Measurements from ENCODE around the gene TINAGL1. TPM values are rescaled to one million over a fixed set of nuclear protein-coding genes. Genes with fewer than 3 reads are reported as not detected.

The TINAGL1 gene
- total and polyA plus RNA-seq, 2 donors (not counting 1 experiment from before 2014, with no cell fraction given), result 3.0 to 92.5 TPM

- Histone ChIP-seq H3K79me2 (ENCODE audit: control insufficient read depth, insufficient read depth, low read length) (no peaks in the 10 kb centered on the region), H3K27ac (ENCODE audit: insufficient read depth, low read length) (no peak overlapping the region), H3K4me1 (ENCODE audit: control insufficient read depth, extremely low read depth, insufficient read depth, low read length) (peaks cover 2% of the 10 kb centered on the region), H2AFZ (ENCODE audit: low read length) (no peak overlapping the region), H4K20me1 (ENCODE audit: control insufficient read depth, extremely low read depth, insufficient read depth, low read length) (no peaks in the 10 kb centered on the region), H3K36me3 (ENCODE audit: control insufficient read depth, insufficient read depth, low read length) (no peaks in the 10 kb centered on the region), H3K4me2 (ENCODE audit: extremely low read depth, insufficient read depth, low read length) (no peak overlapping the region), H3K9me3 (ENCODE audit: control insufficient read depth, insufficient read depth, low read depth, low read length) (no peaks in the 10 kb centered on the region), H3K9ac (ENCODE audit: insufficient read depth, low read length) (no peak overlapping the region), H3K4me3 (replicated peaks in 1 of 4; ENCODE audit: control extremely low read depth in 1 of 4, insufficient read depth in 1 of 4, low read depth in 3 of 4, low read length in 4 of 4) (no peak overlapping the region), H3K27me3 (ENCODE audit: control insufficient read depth, insufficient read depth, low read length) (no peaks in the 10 kb centered on the region)
- no peak for DNase-seq (ENCODE audit: low read depth in 2 of 2)
- TF ChIP-seq, protein P1, sequence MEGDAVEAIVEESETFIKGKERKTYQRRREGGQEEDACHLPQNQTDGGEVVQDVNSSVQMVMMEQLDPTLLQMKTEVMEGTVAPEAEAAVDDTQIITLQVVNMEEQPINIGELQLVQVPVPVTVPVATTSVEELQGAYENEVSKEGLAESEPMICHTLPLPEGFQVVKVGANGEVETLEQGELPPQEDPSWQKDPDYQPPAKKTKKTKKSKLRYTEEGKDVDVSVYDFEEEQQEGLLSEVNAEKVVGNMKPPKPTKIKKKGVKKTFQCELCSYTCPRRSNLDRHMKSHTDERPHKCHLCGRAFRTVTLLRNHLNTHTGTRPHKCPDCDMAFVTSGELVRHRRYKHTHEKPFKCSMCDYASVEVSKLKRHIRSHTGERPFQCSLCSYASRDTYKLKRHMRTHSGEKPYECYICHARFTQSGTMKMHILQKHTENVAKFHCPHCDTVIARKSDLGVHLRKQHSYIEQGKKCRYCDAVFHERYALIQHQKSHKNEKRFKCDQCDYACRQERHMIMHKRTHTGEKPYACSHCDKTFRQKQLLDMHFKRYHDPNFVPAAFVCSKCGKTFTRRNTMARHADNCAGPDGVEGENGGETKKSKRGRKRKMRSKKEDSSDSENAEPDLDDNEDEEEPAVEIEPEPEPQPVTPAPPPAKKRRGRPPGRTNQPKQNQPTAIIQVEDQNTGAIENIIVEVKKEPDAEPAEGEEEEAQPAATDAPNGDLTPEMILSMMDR (conservative IDR thresholded peaks at IDR 0.05 in 1 of 2, IDR thresholded peaks at IDR 0.05 in 1 of 2; ENCODE audit: low read depth in 1 of 2, low read length in 2 of 2), result no peak
- no peak for TF ChIP-seq EZH2 (IDR thresholded peaks at IDR 0.05; ENCODE audit: low read length, missing control alignments)
Measured at GRCh38 chr1:31593136-31593665, 16.9 kb downstream of the TINAGL1 start.

DNA sequence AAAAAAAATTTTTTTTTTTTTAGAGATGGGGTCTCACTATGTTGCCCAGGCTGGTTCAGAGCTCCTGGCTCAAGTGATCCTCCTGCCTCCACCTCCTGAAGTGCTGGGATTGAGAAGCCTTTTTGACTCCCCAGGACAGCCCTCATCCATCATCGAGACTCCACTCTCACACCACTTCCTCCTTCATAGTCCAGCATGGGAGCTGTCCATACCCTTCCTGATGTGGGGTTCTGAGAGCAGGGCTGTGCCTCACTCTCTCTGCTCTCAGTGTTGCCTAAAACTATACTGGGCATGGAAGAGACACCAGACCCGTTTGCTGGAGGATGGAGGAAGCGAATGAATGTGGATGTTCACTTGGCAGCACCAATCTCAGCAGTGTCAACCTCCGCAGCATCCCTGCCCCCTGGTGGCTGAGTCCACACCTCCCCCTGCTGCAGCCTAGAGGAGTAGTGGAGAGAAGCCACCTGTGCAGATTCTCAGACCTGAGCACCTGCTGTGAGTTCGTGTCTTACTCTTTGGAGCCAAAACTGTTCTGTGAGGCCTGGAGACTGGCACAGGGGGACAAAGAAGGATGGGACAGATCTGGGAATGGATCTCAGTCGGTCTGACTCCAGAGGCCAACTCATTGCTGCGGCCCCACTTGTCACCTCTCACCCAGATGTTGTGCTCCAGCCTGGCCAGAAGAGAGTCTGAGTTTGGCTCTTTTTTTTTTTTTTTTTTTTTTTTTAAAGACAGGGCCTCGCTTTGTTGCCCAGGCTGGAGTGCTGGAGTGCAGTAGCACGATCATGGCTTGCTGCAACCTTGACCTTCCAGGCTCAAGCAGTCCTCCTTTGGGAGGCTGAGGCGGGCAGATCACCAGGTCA lies 17.7 kb downstream of the TINAGL1 start:
- Histone ChIP-seq H3K4me1 (ENCODE audit: control insufficient read depth, extremely low read depth, insufficient read depth, low read length) (no peaks in the 10 kb centered on the region), H3K27ac (ENCODE audit: insufficient read depth, low read length) (no peak overlapping the region), H4K20me1 (ENCODE audit: control insufficient read depth, extremely low read depth, insufficient read depth, low read length) (no peaks in the 10 kb centered on the region), H3K36me3 (ENCODE audit: control insufficient read depth, insufficient read depth, low read length) (no peaks in the 10 kb centered on the region), H3K9me3 (ENCODE audit: control insufficient read depth, insufficient read depth, low read depth, low read length) (no peaks in the 10 kb centered on the region), H3K4me3 (replicated peaks in 1 of 4; ENCODE audit: control extremely low read depth in 1 of 4, insufficient read depth in 1 of 4, low read depth in 3 of 4, low read length in 4 of 4) (no peak overlapping the region), H3K27me3 (ENCODE audit: control insufficient read depth, insufficient read depth, low read length) (no peaks in the 10 kb centered on the region), H3K4me2 (ENCODE audit: extremely low read depth, insufficient read depth, low read length) (no peak overlapping the region), H3K79me2 (ENCODE audit: control insufficient read depth, insufficient read depth, low read length) (no peaks in the 10 kb centered on the region), H2AFZ (ENCODE audit: low read length) (no peak overlapping the region), H3K9ac (ENCODE audit: insufficient read depth, low read length) (no peak overlapping the region)
- DNase-seq (ENCODE audit: low read depth in 2 of 2), result peak; percentile 47 to 76
- TF ChIP-seq, protein P1 (conservative IDR thresholded peaks at IDR 0.05 in 1 of 2, IDR thresholded peaks at IDR 0.05 in 1 of 2; ENCODE audit: low read depth in 1 of 2, low read length in 2 of 2), result peak; percentile 92 to 95
- no peak for TF ChIP-seq EZH2 (IDR thresholded peaks at IDR 0.05; ENCODE audit: low read length, missing control alignments)

DNA sequence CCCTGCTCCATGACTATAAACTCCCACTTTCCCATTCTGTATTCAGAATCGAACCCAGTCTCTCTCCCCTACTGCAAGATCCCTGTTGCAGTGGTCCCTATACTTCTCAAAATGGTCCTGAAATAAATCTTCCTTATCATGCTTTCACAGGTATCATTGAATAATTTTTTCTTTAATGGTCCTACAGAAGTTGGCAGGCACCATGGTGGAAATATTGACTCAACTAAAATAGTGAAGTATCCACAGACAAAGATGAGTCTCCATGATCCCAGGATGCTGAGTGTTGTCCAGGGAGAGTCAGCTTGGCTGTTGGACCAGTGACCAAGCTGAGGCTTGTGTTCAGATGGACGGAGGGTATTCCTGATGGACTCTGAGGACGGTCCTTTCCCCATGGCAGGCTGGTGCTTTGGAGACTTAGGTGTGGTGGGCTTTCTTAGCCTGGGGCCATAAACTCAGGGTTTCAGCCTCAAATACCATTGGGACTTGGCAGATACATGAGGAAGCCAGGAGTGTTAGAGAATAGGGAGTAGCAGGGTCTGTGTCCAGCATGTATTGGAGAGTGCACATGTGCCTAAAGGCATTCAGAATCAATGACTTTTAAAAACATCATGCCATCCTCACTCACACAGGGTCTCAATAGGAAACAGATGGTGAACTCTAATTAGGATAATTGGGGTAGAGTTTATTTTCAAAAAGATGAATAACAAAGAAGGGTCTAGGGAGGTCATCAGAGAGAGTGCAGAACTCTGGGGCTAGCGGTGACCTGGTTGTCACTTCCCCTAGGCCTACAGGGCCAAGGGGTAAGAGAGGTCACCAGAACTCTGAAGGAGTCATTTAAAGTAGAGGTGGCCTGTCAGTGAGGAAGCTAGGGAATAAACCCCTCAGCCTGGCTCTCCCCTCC lies 19.8 kb downstream of the TINAGL1 start:
- Histone ChIP-seq H3K79me2 (ENCODE audit: control insufficient read depth, insufficient read depth, low read length) (no peaks in the 10 kb centered on the region), H3K9me3 (ENCODE audit: control insufficient read depth, insufficient read depth, low read depth, low read length) (no peaks in the 10 kb centered on the region), H3K4me3 (replicated peaks in 1 of 4; ENCODE audit: control extremely low read depth in 1 of 4, insufficient read depth in 1 of 4, low read depth in 3 of 4, low read length in 4 of 4) (no peak overlapping the region), H3K9ac (ENCODE audit: insufficient read depth, low read length) (no peak overlapping the region), H4K20me1 (ENCODE audit: control insufficient read depth, extremely low read depth, insufficient read depth, low read length) (no peaks in the 10 kb centered on the region), H3K36me3 (ENCODE audit: control insufficient read depth, insufficient read depth, low read length) (no peaks in the 10 kb centered on the region), H3K27me3 (ENCODE audit: control insufficient read depth, insufficient read depth, low read length) (no peaks in the 10 kb centered on the region), H2AFZ (ENCODE audit: low read length) (no peak overlapping the region), H3K27ac (ENCODE audit: insufficient read depth, low read length) (no peak overlapping the region), H3K4me1 (ENCODE audit: control insufficient read depth, extremely low read depth, insufficient read depth, low read length) (no peaks in the 10 kb centered on the region), H3K4me2 (ENCODE audit: extremely low read depth, insufficient read depth, low read length) (no peak overlapping the region)
- TF ChIP-seq, protein P1 (conservative IDR thresholded peaks at IDR 0.05 in 1 of 2, IDR thresholded peaks at IDR 0.05 in 1 of 2; ENCODE audit: low read depth in 1 of 2, low read length in 2 of 2), result no peak
- no peak for TF ChIP-seq EZH2 (IDR thresholded peaks at IDR 0.05; ENCODE audit: low read length, missing control alignments)
- DNase-seq (ENCODE audit: low read depth in 2 of 2), result no peak

All from fibroblast of lung (primary cell).